Fibroblast of pulmonary artery (primary cell): Measurements from ENCODE around the gene KIF2C.

Experiments
- DNase-seq: peaks from one replicate; pipeline ENCODE4 v3.0.0-alpha.2; 2010; ENCODE audit warnings: low read depth
- H3K4me3 ChIP-seq: replicated peaks from 2 replicates; pipeline ENCODE4 v1.5.1; 2011; ENCODE audit warnings: low read depth, mild to moderate bottlenecking, control low read depth, low read length, moderate library complexity
- TF ChIP-seq, protein P1 (sequence below): IDR thresholded peaks from 2 replicates; pipeline ENCODE4 v1.5.1; 2011; ENCODE audit warnings: mild to moderate bottlenecking, control low read depth, low read length, inconsistent platforms; ENCODE audit errors: missing control alignments

KIF2C gene

DNA sequence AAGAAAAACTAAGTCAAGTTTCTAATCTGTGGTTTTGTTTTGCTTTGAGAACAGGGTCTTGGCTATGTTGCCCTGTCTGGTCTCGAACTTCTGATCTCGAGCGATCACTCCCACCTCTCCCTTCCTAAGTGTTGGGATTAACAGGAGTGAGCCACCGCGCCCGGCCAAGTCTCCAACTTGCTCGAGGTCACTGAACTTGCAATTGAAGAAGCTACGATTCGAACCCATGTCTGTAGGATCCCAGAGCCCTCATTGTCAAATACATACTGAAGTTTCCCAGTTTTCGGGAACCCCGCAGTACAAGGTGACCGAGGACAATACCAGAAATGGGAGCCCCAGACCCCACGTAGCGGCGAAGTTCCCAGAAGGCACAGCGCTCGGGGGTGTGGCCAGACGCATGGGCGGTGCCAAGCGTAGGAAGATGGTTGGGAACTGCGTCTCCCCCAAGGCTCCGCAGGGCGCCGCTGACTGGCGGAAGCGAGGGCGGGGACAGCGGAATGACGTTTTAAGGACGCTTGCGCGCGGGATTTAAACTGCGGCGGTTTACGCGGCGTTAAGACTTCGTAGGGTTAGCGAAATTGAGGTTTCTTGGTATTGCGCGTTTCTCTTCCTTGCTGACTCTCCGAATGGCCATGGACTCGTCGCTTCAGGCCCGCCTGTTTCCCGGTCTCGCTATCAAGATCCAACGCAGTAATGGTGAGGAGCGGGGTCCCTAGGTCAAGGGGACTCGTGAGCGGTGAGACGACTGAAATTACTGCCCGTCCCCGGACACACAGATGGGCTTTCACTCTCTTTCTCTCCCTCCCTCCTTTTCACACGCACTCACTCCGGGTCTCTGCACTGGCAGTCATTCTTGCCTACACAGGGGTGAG, at the start of gene KIF2C:
KIF2C (plus strand) TSS at position 531 of the 872 bp plus-strand sequence; CDS start at position 627, 96 bp downstream.
- TF ChIP-seq, protein P1, sequence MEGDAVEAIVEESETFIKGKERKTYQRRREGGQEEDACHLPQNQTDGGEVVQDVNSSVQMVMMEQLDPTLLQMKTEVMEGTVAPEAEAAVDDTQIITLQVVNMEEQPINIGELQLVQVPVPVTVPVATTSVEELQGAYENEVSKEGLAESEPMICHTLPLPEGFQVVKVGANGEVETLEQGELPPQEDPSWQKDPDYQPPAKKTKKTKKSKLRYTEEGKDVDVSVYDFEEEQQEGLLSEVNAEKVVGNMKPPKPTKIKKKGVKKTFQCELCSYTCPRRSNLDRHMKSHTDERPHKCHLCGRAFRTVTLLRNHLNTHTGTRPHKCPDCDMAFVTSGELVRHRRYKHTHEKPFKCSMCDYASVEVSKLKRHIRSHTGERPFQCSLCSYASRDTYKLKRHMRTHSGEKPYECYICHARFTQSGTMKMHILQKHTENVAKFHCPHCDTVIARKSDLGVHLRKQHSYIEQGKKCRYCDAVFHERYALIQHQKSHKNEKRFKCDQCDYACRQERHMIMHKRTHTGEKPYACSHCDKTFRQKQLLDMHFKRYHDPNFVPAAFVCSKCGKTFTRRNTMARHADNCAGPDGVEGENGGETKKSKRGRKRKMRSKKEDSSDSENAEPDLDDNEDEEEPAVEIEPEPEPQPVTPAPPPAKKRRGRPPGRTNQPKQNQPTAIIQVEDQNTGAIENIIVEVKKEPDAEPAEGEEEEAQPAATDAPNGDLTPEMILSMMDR: no peak
- DNase-seq: peak; percentile 98
- H3K4me3 ChIP-seq: peak within 1 kb of the TSS; percentile 89

DNA sequence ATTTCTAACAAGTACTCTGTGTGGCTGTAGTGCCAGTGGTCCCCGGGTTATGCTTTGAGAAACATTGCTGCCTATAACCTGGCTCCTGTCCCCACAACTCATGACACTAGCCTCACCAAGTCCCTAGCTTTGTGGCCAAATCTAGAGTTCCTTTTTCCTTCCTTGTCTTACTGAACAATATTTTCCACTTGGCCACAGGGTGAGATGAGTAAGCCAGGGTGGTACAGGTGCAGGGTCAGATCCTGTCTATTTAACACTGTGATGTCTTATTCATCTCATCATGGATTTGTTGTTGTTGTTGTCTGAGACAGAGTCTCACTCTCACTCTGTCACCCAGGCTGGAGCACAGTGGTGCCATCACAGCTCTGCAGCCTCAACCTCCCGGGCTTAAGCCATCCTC, 46.5 kb upstream of the KIF2C start:
- H3K4me3 ChIP-seq: no peak overlapping the region
- TF ChIP-seq, protein P1: no peak
- DNase-seq: no peak

DNA sequence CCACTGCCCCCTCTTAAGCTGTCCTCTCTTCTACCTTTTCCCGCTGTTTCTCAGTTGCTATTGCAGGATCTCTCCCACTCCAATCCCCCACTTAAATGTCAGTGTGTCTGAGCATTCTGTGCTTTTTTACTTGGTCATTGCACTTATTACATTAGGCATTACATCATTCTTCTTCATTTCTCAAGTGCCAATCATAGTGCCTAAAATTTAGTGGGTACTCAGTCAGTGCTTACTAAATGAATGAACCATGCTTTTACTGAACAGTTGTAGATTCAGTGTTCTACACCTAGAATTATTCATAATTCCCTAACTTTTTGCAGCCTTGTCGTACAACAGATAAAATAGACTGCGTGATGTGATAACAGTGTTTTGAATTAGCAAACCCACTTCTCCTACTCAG, 45.7 kb upstream of the KIF2C start:
- TF ChIP-seq, protein P1: no peak
- DNase-seq: no peak

DNA sequence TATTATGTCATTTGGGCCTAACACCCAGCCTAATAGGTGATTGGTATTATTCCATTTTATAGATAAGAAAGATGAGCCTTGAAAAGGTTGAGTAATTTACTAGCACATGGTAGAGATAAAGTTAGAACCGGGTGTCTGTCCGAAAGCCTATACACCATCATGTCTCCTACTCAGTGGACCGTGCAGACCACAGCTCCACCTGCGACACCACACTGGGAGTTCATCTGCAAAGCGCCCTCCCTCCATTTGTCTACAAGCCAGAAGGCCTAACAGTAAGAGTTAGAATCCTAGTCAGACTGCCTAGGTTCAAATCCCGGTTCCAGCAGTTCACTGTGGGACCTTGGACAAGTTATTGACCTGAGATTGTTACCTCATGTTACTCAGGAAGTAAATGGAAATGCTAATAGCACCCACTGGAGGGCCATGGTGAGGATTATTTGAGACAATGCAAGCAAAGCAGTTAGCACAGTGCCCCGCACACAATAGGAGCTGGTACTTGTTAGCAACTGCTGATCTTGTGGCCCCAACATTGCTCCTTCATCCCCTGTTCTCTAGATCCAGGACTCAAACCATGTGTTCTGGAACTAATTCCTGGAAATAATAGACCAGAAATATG, 44.7 kb upstream of the KIF2C start:
- TF ChIP-seq, protein P1: no peak
- no peak overlapping the region for H3K4me3 ChIP-seq
- DNase-seq: no peak

More for the DNA sequence above, 45.7 kb upstream of the KIF2C start:
- no peak overlapping the region for H3K4me3 ChIP-seq

DNA sequence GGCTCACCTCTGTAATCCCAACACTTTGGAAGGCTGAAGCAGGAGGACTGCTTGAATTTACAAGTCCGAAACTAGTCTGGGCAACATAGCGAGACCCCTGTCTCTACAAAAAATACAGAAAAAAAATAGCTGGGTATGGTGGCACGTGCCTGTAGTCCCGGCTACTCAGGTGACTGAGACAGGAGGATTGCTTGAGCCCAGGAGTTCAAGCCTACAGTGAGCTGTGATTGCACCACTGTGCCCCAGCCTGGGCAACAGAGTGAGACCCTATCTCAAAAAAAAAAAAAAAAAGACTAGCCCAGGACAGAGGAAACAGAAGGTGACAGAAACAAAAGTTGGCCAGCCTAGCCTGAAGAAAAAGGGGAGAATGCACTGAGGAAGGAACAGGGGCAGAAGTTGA, 44.0 kb upstream of the KIF2C start:
- no peak for DNase-seq
- TF ChIP-seq, protein P1: no peak
- H3K4me3 ChIP-seq: no peak overlapping the region

DNA sequence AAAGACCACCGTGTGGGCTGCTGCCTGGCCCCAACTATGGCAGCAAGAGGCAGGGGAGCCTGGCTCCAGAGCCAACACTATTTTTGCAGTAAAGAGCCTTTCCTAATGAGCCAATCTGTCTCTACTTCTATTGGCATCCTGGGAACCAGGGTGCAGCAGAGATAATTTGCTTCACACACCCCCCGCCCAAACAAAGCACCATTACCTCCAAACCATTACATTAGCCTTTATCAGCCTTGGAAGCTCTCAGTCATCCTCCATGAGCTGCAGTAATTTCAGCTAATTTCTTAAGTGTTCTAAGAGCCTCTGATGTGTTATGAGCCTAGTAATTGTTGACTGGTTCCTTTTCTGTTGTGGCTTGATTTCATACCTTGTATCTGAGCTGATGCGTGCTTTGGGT, 43.5 kb upstream of the KIF2C start:
- no peak overlapping the region for H3K4me3 ChIP-seq
- TF ChIP-seq, protein P1: no peak
- no peak for DNase-seq
